ENCODE measurements around the gene RPL3. TPM values are rescaled to one million over a fixed set of nuclear protein-coding genes. Genes with fewer than 3 reads are reported as not detected.

The RPL3 gene
- total and polyA plus RNA-seq, 2 donors (not counting 1 experiment from before 2014, with no cell fraction given): 2,665 to 5,418 TPM

GRCh38 chr22:39348909-39349505 lies 29.6 kb upstream of the RPL3 start:
- intact Hi-C loops (cut with micrococcal nuclease): no loop called here
- H3K27me3 ChIP-seq (replicated peaks in 1 of 4; ENCODE audit: control extremely low read depth in 1 of 4, control insufficient read depth in 3 of 4, insufficient read depth in 4 of 4, low read length in 3 of 4): no peaks in the 10 kb centered on the region
- peaks cover 9% of the 10 kb centered on the region for H3K79me2 ChIP-seq (ENCODE audit: control insufficient read depth, insufficient read depth, low read length)
- peak; percentile 9 for ATAC-seq (ENCODE audit: low read depth)
- H3K4me1 Mint-ChIP-seq: peaks cover 35% of the 10 kb centered on the region
- H3K9ac ChIP-seq (ENCODE audit: low read length): peak overlapping the region; percentile 78
- peaks cover 31 to 37% of the 10 kb centered on the region in 2 donors for H3K4me1 ChIP-seq (ENCODE audit: control insufficient read depth in 2 of 2, insufficient read depth in 2 of 2, low read length in 2 of 2)
- DNase-seq: no peak
- peak overlapping the region; percentile 95 for H3K4me3 Mint-ChIP-seq
- POLR2A ChIA-PET: interaction anchor here (0.6 to 5.0 kb wide), 6 partner anchors 30 to 1017 kb away, joined by 3 to 40 read pairs (median 4); partner anchors contain the start of genes MIEF1, RPL3 and TAB1
- H3K9me3 Mint-ChIP-seq (ENCODE audit: insufficient read depth): no peaks in the 10 kb centered on the region
- no peak for TF ChIP-seq EZH2 (IDR thresholded peaks at IDR 0.05; ENCODE audit: borderline replicate concordance, insufficient read depth, low read depth, low read length, poor library complexity, severe bottlenecking)
- TF ChIP-seq CTCF (IDR thresholded peaks at IDR 0.05): no peak
- no peaks in the 10 kb centered on the region for H3K9me3 ChIP-seq (ENCODE audit: control extremely low read depth in 1 of 3, control insufficient read depth in 2 of 3, insufficient read depth in 1 of 3, low read length in 2 of 3)
- CTCF ChIA-PET: interaction anchor here (1.0 to 2.1 kb wide), 6 partner anchors 12 to 180 kb away, joined by 3 to 12 read pairs (median 4); partner anchors contain the start of genes RPL3 and TAB1
- WGBS (ENCODE audit: insufficient coverage): 0% methylated on average over 10 of the region's 11 CpGs
- H4K20me1 ChIP-seq (ENCODE audit: control insufficient read depth, insufficient read depth, low read length, poor library complexity, severe bottlenecking): peaks cover 9% of the 10 kb centered on the region
- peak overlapping the region; percentile 89 for H3K4me2 ChIP-seq (replicated peaks; ENCODE audit: low read depth, low read length, poor library complexity, severe bottlenecking)
- H3K27me3 Mint-ChIP-seq: no peaks in the 10 kb centered on the region
- H3K36me3 ChIP-seq (replicated peaks in 1 of 2; ENCODE audit: control extremely low read depth in 1 of 2, control insufficient read depth in 1 of 2, extremely low read depth in 1 of 2, insufficient read depth in 2 of 2, low read length in 1 of 2): no peaks in the 10 kb centered on the region
- H3K27ac ChIP-seq (ENCODE audit: low read length in 2 of 2): peak overlapping the region; percentile 4 to 45
- H2AFZ ChIP-seq (ENCODE audit: insufficient read depth, low read depth, low read length, poor library complexity, severe bottlenecking): peak overlapping the region; percentile 67
- H3K27ac Mint-ChIP-seq: peak overlapping the region; percentile 94
- H3K4me3 ChIP-seq (ENCODE audit: control extremely low read depth in 1 of 5, extremely low read depth in 1 of 5, insufficient read depth in 1 of 5, low read depth in 2 of 5, low read length in 4 of 5): peak overlapping the region; percentile 66 to 83 (median 69)

GRCh38 chr22:39345231-39345630 lies 25.8 kb upstream of the RPL3 start:
- Histone ChIP-seq H3K36me3 (replicated peaks in 1 of 2; ENCODE audit: control extremely low read depth in 1 of 2, control insufficient read depth in 1 of 2, extremely low read depth in 1 of 2, insufficient read depth in 2 of 2, low read length in 1 of 2) (no peaks in the 10 kb centered on the region), H3K4me3 (ENCODE audit: control extremely low read depth in 1 of 5, extremely low read depth in 1 of 5, insufficient read depth in 1 of 5, low read depth in 2 of 5, low read length in 4 of 5) (no peak overlapping the region), H3K4me2 (replicated peaks; ENCODE audit: low read depth, low read length, poor library complexity, severe bottlenecking) (no peak overlapping the region), H3K79me2 (ENCODE audit: control insufficient read depth, insufficient read depth, low read length) (no peaks in the 10 kb centered on the region), H3K9ac (ENCODE audit: low read length) (no peak overlapping the region), H2AFZ (ENCODE audit: insufficient read depth, low read depth, low read length, poor library complexity, severe bottlenecking) (no peak overlapping the region), H3K9me3 (ENCODE audit: control extremely low read depth in 1 of 3, control insufficient read depth in 2 of 3, insufficient read depth in 1 of 3, low read length in 2 of 3) (no peaks in the 10 kb centered on the region), H3K27ac (ENCODE audit: low read length in 2 of 2) (no peak overlapping the region), H4K20me1 (ENCODE audit: control insufficient read depth, insufficient read depth, low read length, poor library complexity, severe bottlenecking) (no peaks in the 10 kb centered on the region), H3K4me1 (ENCODE audit: control insufficient read depth in 2 of 2, insufficient read depth in 2 of 2, low read length in 2 of 2) (peaks cover 15 to 20% of the 10 kb centered on the region in 2 donors), H3K27me3 (replicated peaks in 1 of 4; ENCODE audit: control extremely low read depth in 1 of 4, control insufficient read depth in 3 of 4, insufficient read depth in 4 of 4, low read length in 3 of 4) (peaks cover 0 to 10% (median 0%) of the 10 kb centered on the region in 4 experiments)
- DNase-seq (no peak), ATAC-seq (ENCODE audit: low read depth) (no peak)
- intact Hi-C loops (cut with micrococcal nuclease): no loop called here
- CTCF ChIA-PET: interaction anchor here (0.7 to 2.1 kb wide), 6 partner anchors 13 to 691 kb away, joined by 3 to 10 read pairs (median 4); partner anchors contain the start of gene TAB1
- no peaks in the 10 kb centered on the region for H3K9me3 Mint-ChIP-seq (ENCODE audit: insufficient read depth)
- peaks cover 6% of the 10 kb centered on the region for H3K27me3 Mint-ChIP-seq
- whole genome bisulfite sequencing (ENCODE audit: insufficient coverage): 100% methylated on average over 1 of the region's 4 CpGs
- H3K4me1 Mint-ChIP-seq: peaks cover 14% of the 10 kb centered on the region
- no peak overlapping the region for H3K4me3 Mint-ChIP-seq
- no peak overlapping the region for H3K27ac Mint-ChIP-seq
- POLR2A ChIA-PET: interaction anchor here (0.7 kb wide), 1 partner anchor 601 kb away, joined by 4 read pairs; no protein-coding TSS in a partner anchor
- TF ChIP-seq EZH2 (IDR thresholded peaks at IDR 0.05; ENCODE audit: borderline replicate concordance, insufficient read depth, low read depth, low read length, poor library complexity, severe bottlenecking) (no peak), CTCF (IDR thresholded peaks at IDR 0.05) (no peak)

Data from B cell (primary cell).